ENCODE results near the gene SIGLEC15.
"Not testable (repeated sequence)": the region's sequence is repeated elsewhere in the genome, so short reads cannot be mapped to it uniquely, and the experiment has no call there.

SIGLEC15 gene

DNA sequence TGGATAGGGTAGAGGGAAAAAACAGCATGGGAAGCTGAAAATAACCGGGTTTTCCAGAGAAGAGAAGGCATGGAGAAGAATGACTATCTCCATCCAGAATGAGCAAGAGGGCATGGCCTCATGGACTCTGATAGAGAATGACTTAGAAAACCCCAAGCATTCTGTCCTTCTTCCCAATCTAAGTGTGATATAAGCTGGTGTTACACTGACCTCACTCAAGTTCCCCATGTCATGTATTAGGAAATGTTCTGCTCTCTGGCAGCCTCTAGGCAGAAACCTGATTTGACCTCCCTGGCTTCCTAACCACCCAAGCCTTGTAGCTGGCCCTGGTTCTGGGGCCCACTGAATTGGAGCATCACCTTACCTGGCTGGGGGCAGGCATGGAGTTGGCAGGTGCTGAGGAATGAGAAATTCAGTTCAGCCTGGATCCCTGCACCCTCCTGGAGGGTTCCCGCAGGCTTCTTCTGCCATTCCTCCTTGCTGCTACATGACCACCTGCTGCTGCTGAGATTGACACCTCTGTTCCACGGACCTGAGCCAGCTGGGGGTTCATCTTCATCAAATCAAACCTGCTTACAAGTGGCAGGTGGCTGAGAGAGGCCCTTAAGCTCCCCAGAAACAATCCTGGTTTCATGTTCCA, 5.2 kb upstream of the SIGLEC15 start:
- Histone ChIP-seq H3K36me3 (ENCODE audit: control insufficient read depth, insufficient read depth, low read length) (no peaks in the 10 kb centered on the region), H3K9me3 (ENCODE audit: control insufficient read depth, low read length) (no peaks in the 10 kb centered on the region), H3K4me1 (ENCODE audit: control insufficient read depth, insufficient read depth, low read length, poor library complexity, severe bottlenecking) (no peaks in the 10 kb centered on the region), H3K4me3 (ENCODE audit: extremely low read depth, insufficient read depth, low read length, poor library complexity, severe bottlenecking) (no peak overlapping the region), H3K27ac (ENCODE audit: low read depth, low read length, severe bottlenecking) (no peak overlapping the region)
- WGBS, 2 experiments (ENCODE audit: insufficient coverage in 2 of 2) = 45 to 94% methylated on average over 2 of the region's 3 CpGs

DNA sequence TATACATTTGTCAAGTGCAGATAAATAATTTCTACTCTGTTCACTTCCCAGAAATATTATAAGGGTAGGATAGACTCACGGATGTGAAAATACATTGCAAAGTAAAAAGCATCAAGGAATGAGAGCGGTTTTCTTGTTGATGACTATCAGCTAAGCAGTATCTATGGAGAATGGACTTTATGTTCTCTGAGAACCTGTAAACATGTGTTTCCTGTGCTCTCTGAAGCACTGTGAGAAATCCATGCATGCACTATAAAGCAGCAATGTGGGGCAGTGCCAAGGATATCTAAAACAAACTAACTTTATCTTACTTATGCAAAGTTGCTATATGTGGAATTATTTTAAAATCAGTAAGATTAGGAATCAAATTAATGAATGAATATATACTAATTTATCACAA, 4.4 kb upstream of the SIGLEC15 start:
- 85 to 100% methylated on average over 2 of the region's 2 CpGs for WGBS, 2 experiments (ENCODE audit: insufficient coverage in 2 of 2)
- Histone ChIP-seq H3K9me3 (ENCODE audit: control insufficient read depth, low read length) (no peaks in the 10 kb centered on the region), H3K36me3 (ENCODE audit: control insufficient read depth, insufficient read depth, low read length) (no peaks in the 10 kb centered on the region), H3K4me3 (ENCODE audit: extremely low read depth, insufficient read depth, low read length, poor library complexity, severe bottlenecking) (no peak overlapping the region), H3K27ac (ENCODE audit: low read depth, low read length, severe bottlenecking) (no peak overlapping the region), H3K4me1 (ENCODE audit: control insufficient read depth, insufficient read depth, low read length, poor library complexity, severe bottlenecking) (peaks cover 7% of the 10 kb centered on the region)

- H3K9me3 ChIP-seq (ENCODE audit: control insufficient read depth, low read length) = no peaks in the 10 kb centered on the region
- peaks cover 10% of the 10 kb centered on the region for H3K4me1 ChIP-seq (ENCODE audit: control insufficient read depth, insufficient read depth, low read length, poor library complexity, severe bottlenecking)
- 100% methylated on average over 1 of the region's 1 CpG; no CpG with 5 or more reads in 1 of the 2 experiments for WGBS, 2 experiments (ENCODE audit: insufficient coverage in 2 of 2)
- H3K36me3 ChIP-seq (ENCODE audit: control insufficient read depth, insufficient read depth, low read length) = no peaks in the 10 kb centered on the region
- no peak overlapping the region for H3K27ac ChIP-seq (ENCODE audit: low read depth, low read length, severe bottlenecking)
- no peak overlapping the region for H3K4me3 ChIP-seq (ENCODE audit: extremely low read depth, insufficient read depth, low read length, poor library complexity, severe bottlenecking)
These were observed 3.8 kb upstream of the SIGLEC15 start for GRCh38 chr18:45821711-45822110.

- Histone ChIP-seq H3K27ac (ENCODE audit: low read depth, low read length, severe bottlenecking) (no peak overlapping the region), H3K36me3 (ENCODE audit: control insufficient read depth, insufficient read depth, low read length) (no peaks in the 10 kb centered on the region), H3K4me1 (ENCODE audit: control insufficient read depth, insufficient read depth, low read length, poor library complexity, severe bottlenecking) (peaks cover 37% of the 10 kb centered on the region), H3K9me3 (ENCODE audit: control insufficient read depth, low read length) (no peaks in the 10 kb centered on the region), H3K4me3 (ENCODE audit: extremely low read depth, insufficient read depth, low read length, poor library complexity, severe bottlenecking) (no peak overlapping the region)
- WGBS, 2 experiments (ENCODE audit: insufficient coverage in 2 of 2) = 85 to 88% methylated on average over 4 of the region's 4 CpGs
These were observed 609 bp downstream of the SIGLEC15 start for GRCh38 chr18:45826084-45826483.

GRCh38 chr18:45826716-45827115, 1.2 kb downstream of the SIGLEC15 start:
- H3K27ac ChIP-seq (ENCODE audit: low read depth, low read length, severe bottlenecking); H3K4me3 ChIP-seq (ENCODE audit: extremely low read depth, insufficient read depth, low read length, poor library complexity, severe bottlenecking); H3K9me3 ChIP-seq (ENCODE audit: control insufficient read depth, low read length); H3K36me3 ChIP-seq (ENCODE audit: control insufficient read depth, insufficient read depth, low read length): not testable (repeated sequence)
- H3K4me1 ChIP-seq (ENCODE audit: control insufficient read depth, insufficient read depth, low read length, poor library complexity, severe bottlenecking) = peaks cover 37% of the 10 kb centered on the region
- 97% methylated on average over 2 to 3 of the region's 4 CpGs for WGBS, 2 experiments (ENCODE audit: insufficient coverage in 2 of 2)

DNA sequence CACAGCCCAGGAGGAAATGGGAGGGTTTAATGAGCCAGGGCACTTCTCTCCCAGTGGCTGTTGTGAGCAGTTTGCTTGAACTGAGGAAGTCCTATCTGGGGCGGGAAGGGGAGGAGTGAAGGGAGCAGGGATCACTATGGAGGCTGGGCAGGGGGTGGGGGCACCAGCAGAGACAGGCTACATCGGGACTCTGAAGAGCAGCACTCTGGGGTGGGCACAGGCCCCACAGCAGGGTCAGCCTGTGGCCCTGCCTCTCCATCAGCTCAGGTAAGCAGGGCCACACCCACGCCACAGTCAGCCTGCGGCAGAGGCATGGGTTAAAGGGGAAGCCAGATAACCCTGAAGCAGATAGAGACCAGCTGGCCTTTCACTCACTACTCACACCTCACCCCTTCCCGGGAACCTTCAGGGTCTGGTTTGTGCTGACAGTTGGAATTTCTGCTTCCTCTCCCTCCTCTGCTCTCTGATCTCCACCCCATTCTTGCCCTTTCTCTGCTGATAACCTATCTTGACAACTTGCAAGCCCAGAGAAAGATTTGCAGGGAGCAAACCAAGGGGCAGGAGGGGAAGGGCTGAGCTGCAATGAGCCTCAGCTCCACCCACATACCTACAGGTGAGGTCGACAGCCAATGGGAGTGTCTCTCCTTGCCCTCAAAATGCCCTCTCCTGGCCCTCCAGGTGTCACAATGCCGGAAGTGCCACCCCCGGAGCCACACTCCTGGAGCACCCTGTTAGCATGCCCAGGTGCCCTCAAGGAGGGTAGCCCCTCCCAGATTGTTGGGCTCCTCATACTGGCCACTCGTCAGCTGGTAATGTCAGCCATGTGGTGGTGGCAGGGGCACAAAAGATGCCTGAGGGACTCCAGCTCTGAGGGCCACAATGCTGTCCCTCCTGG, 3.7 kb downstream of the SIGLEC15 start:
- Histone ChIP-seq H3K27ac (ENCODE audit: low read depth, low read length, severe bottlenecking) (peak overlapping the region; percentile 74), H3K36me3 (ENCODE audit: control insufficient read depth, insufficient read depth, low read length) (no peaks in the 10 kb centered on the region), H3K4me3 (ENCODE audit: extremely low read depth, insufficient read depth, low read length, poor library complexity, severe bottlenecking) (no peak overlapping the region), H3K9me3 (ENCODE audit: control insufficient read depth, low read length) (no peaks in the 10 kb centered on the region), H3K4me1 (ENCODE audit: control insufficient read depth, insufficient read depth, low read length, poor library complexity, severe bottlenecking) (peaks cover 37% of the 10 kb centered on the region)
- WGBS, 2 experiments (ENCODE audit: insufficient coverage in 2 of 2) = 66 to 73% methylated on average over 4 to 5 of the region's 9 CpGs

- 85 to 87% methylated on average over 9 of the region's 9 CpGs for WGBS, 2 experiments (ENCODE audit: insufficient coverage in 2 of 2)
These were observed 4.4 kb downstream of the SIGLEC15 start for GRCh38 chr18:45829855-45830254.

DNA sequence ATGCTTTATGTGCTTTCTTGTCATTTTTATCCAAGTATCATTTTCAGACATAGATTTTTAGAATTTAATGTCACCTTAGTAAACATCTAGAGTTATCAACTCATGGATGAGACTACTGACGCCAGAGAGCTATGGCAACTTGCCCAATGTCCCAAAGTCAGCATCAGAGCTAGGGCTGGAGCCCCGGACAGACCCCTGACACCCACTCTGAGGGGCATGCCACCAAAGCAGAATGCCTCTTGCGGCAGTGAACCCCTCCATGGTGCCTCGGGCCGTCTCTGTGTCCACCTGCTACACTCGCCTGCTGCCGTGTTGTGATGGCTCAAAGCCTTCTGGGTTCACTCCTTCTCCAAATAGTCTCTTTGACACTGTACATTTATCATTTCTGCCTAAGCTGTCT, 5.4 kb downstream of the SIGLEC15 start:
- 87 to 90% methylated on average over 7 of the region's 7 CpGs for WGBS, 2 experiments (ENCODE audit: insufficient coverage in 2 of 2)
- Histone ChIP-seq H3K27ac (ENCODE audit: low read depth, low read length, severe bottlenecking) (no peak overlapping the region), H3K4me1 (ENCODE audit: control insufficient read depth, insufficient read depth, low read length, poor library complexity, severe bottlenecking) (peaks cover 30% of the 10 kb centered on the region), H3K9me3 (ENCODE audit: control insufficient read depth, low read length) (no peaks in the 10 kb centered on the region), H3K36me3 (ENCODE audit: control insufficient read depth, insufficient read depth, low read length) (no peaks in the 10 kb centered on the region), H3K4me3 (ENCODE audit: extremely low read depth, insufficient read depth, low read length, poor library complexity, severe bottlenecking) (no peak overlapping the region)

More at GRCh38 chr18:45829855-45830254, 4.4 kb downstream of the SIGLEC15 start:
- peaks cover 37% of the 10 kb centered on the region for H3K4me1 ChIP-seq (ENCODE audit: control insufficient read depth, insufficient read depth, low read length, poor library complexity, severe bottlenecking)
- no peaks in the 10 kb centered on the region for H3K9me3 ChIP-seq (ENCODE audit: control insufficient read depth, low read length)
- no peaks in the 10 kb centered on the region for H3K36me3 ChIP-seq (ENCODE audit: control insufficient read depth, insufficient read depth, low read length)
- no peak overlapping the region for H3K4me3 ChIP-seq (ENCODE audit: extremely low read depth, insufficient read depth, low read length, poor library complexity, severe bottlenecking)
- no peak overlapping the region for H3K27ac ChIP-seq (ENCODE audit: low read depth, low read length, severe bottlenecking)

DNA sequence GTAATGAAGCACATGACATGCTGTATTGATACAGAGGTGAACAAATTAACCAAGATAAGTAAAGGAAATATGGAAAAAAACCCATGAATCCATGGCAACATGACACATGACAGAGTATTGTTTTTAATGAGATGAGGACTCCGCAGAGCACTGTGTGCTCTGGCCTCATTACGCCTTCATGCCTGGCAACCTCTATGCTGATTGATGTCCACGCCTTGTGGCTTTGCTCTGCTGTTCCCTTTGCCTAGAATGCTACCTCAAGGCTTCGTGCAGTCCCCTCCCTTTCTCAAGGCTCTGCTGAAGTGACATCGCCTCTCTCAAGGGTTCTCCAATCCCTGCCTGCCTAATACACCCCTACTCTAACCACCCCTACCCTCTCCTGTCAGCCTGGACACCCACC, 8.4 kb downstream of the SIGLEC15 start:
- no peaks in the 10 kb centered on the region for H3K36me3 ChIP-seq (ENCODE audit: control insufficient read depth, insufficient read depth, low read length)
- no peak overlapping the region for H3K27ac ChIP-seq (ENCODE audit: low read depth, low read length, severe bottlenecking)
- WGBS, 2 experiments (ENCODE audit: insufficient coverage in 2 of 2) = 88 to 93% methylated on average over 5 of the region's 5 CpGs
- no peak overlapping the region for H3K4me3 ChIP-seq (ENCODE audit: extremely low read depth, insufficient read depth, low read length, poor library complexity, severe bottlenecking)
- no peaks in the 10 kb centered on the region for H3K9me3 ChIP-seq (ENCODE audit: control insufficient read depth, low read length)
- peaks cover 10% of the 10 kb centered on the region for H3K4me1 ChIP-seq (ENCODE audit: control insufficient read depth, insufficient read depth, low read length, poor library complexity, severe bottlenecking)

- Histone ChIP-seq H3K36me3 (ENCODE audit: control insufficient read depth, insufficient read depth, low read length) (no peaks in the 10 kb centered on the region), H3K9me3 (ENCODE audit: control insufficient read depth, low read length) (no peaks in the 10 kb centered on the region), H3K4me3 (ENCODE audit: extremely low read depth, insufficient read depth, low read length, poor library complexity, severe bottlenecking) (no peak overlapping the region), H3K27ac (ENCODE audit: low read depth, low read length, severe bottlenecking) (no peak overlapping the region), H3K4me1 (ENCODE audit: control insufficient read depth, insufficient read depth, low read length, poor library complexity, severe bottlenecking) (peaks cover 6% of the 10 kb centered on the region)
- 83% methylated on average over 1 of the region's 1 CpG; no CpG with 5 or more reads in 1 of the 2 experiments for WGBS, 2 experiments (ENCODE audit: insufficient coverage in 2 of 2)
These were observed 8.8 kb downstream of the SIGLEC15 start for GRCh38 chr18:45834306-45834705.

Data from mesodermal cell (in vitro differentiated cells).